HG03175 (cell line): ENCODE measurements around the gene LPIN1.
A peak's percentile ranks its signal among the peaks of the same experiment; 100 is the strongest.
"Not testable (repeated sequence)": the region's sequence is repeated elsewhere in the genome, so short reads cannot be mapped to it uniquely, and the experiment has no call there.

Experiments
- ATAC-seq: cut with Tn5 transposase; IDR thresholded peaks from one replicate; pipeline ENCODE4 v1.9.1; 2021; ENCODE audit warnings: mild to moderate bottlenecking, moderate library complexity; ENCODE audit not compliant: unreplicated experiment

LPIN1 gene

GRCh38 chr2:11759182-11759975 is 12.9 kb downstream of the LPIN1 start:
- not testable (repeated sequence) for ATAC-seq

GRCh38 chr2:11761259-11761658 is 14.8 kb downstream of the LPIN1 start:
- ATAC-seq, result no peak

- ATAC-seq, result no peak
Observed at GRCh38 chr2:11762031-11762430, 15.6 kb downstream of the LPIN1 start.

- ATAC-seq, result no peak
Observed at GRCh38 chr2:11762799-11763461, 16.5 kb downstream of the LPIN1 start.

- ATAC-seq, result no peak
Observed at GRCh38 chr2:11764359-11764758, 17.9 kb downstream of the LPIN1 start.

- no peak for ATAC-seq
Observed at GRCh38 chr2:11764920-11765319, 18.5 kb downstream of the LPIN1 start.

GRCh38 chr2:11765501-11765900 is 19.1 kb downstream of the LPIN1 start:
- no peak for ATAC-seq

GRCh38 chr2:11766016-11766415 is 19.6 kb downstream of the LPIN1 start:
- no peak for ATAC-seq

GRCh38 chr2:11767779-11768178 is 21.3 kb downstream of the LPIN1 start:
- ATAC-seq, result no peak

- ATAC-seq, result no peak
Observed at GRCh38 chr2:11768946-11769345, 22.5 kb downstream of the LPIN1 start.

GRCh38 chr2:11769516-11769915 is 23.1 kb downstream of the LPIN1 start:
- no peak for ATAC-seq

- ATAC-seq, result no peak
Observed at GRCh38 chr2:11770531-11771188, 24.2 kb downstream of the LPIN1 start.

- ATAC-seq, result no peak
Observed at GRCh38 chr2:11771971-11772615, 25.7 kb downstream of the LPIN1 start.

- no peak for ATAC-seq
Observed at GRCh38 chr2:11773111-11773510, 26.7 kb downstream of the LPIN1 start.

- no peak for ATAC-seq
Observed at GRCh38 chr2:11773747-11774525, 27.5 kb downstream of the LPIN1 start.

- no peak for ATAC-seq
Observed at GRCh38 chr2:11774600-11774999, 28.2 kb downstream of the LPIN1 start.

- peak; percentile 84 for ATAC-seq
Observed at GRCh38 chr2:11775384-11775783, 29.0 kb downstream of the LPIN1 start.

- ATAC-seq, result no peak
Observed at GRCh38 chr2:11777066-11777782, 30.8 kb downstream of the LPIN1 start.

GRCh38 chr2:11777886-11778415 is 31.5 kb downstream of the LPIN1 start:
- ATAC-seq, result no peak

GRCh38 chr2:11778416-11778815 is 32.0 kb downstream of the LPIN1 start:
- ATAC-seq, result no peak
